Heart left ventricle (tissue), 13 donors: Measurements from ENCODE around the gene OCRL.

Experiments used
- POLR2A ChIP-seq, 2 donors: fragments of 450-650 bp; IDR thresholded peaks; one replicate each; pipeline ENCODE4 v1.6.1; 2017; ENCODE audit warnings: antibody characterized with exemption in 2 of 2, mild to moderate bottlenecking in 2 of 2, moderate library complexity in 2 of 2
- TF ChIP-seq, protein P1 (sequence below), 12 donors: fragments of 200-600 bp; sonication (generic) in 4 of 12; IDR thresholded peaks; one replicate each; pipeline versions ENCODE4 v1.5.0 to v1.8.0; 2018 to 2022; ENCODE audit warnings: antibody characterized with exemption in 12 of 12, mild to moderate bottlenecking in 5 of 12
- donor health status: ischemic (EF 13 %, LVEDD 7.1; RV severe dilation, severe dysfunction).
- donor health status: DM: no; HTN: yes; CAD: no.
- donor health status: DM: no; HTN: no; CAD: no.
- donor health status: ischemic (EF 25% LVEDD 6.9; RV normal size, moderate dysfunction).
- donor health status: ischemic (EF 25% LVEDD 5.7; RV mildly dilated, moderate dysfunction).
- donor health status: ischemic (EF 35%, LVEDD 5.7; RV mildly dilated, moderate dysfunction).
- donor health status: nonischemic (EF 11% LVEDD 7.7; RV severe dilation, severe dysfunction).
- donor health status: DM: yes; HTN: yes; CAD: no.
- donor health status: PGD.
- donor health status: ischemic (EF 29% LVEDD 5.4; RV normal size, mild dysfunction).
- donor health status: nonischemic (EF 23%, LVEDD 6.1; RV moderate dilation, normal function).

DNA sequence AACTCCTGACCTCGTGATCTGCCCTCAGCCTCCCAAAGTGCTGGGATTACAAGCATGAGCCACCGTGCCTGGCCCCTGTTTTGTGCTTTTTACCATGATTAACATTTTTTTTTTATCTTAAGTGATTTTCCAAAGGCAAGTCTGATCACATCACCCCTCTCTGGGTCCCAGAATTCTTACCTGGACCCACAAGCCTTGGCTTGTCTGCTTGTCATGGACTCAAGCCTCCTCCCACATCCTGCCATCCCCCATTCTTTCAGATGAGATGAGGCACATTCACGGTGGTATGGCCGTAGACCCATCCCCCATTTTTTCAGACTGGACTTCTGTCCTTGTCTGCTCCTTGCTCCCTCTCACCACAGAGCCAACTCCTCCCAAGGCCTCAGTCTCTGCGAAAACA, 59.4 kb downstream of the OCRL start:
- TF ChIP-seq, protein P1, sequence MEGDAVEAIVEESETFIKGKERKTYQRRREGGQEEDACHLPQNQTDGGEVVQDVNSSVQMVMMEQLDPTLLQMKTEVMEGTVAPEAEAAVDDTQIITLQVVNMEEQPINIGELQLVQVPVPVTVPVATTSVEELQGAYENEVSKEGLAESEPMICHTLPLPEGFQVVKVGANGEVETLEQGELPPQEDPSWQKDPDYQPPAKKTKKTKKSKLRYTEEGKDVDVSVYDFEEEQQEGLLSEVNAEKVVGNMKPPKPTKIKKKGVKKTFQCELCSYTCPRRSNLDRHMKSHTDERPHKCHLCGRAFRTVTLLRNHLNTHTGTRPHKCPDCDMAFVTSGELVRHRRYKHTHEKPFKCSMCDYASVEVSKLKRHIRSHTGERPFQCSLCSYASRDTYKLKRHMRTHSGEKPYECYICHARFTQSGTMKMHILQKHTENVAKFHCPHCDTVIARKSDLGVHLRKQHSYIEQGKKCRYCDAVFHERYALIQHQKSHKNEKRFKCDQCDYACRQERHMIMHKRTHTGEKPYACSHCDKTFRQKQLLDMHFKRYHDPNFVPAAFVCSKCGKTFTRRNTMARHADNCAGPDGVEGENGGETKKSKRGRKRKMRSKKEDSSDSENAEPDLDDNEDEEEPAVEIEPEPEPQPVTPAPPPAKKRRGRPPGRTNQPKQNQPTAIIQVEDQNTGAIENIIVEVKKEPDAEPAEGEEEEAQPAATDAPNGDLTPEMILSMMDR (IDR thresholded peaks at IDR 0.05), result no peak
- TF ChIP-seq POLR2A (IDR thresholded peaks at IDR 0.05), result no peak
